Fibroblast of lung (primary cell): ENCODE data around the gene CHMP4B.

ENCODE experiments used
- CTCF ChIP-seq, 2 donors: IDR thresholded peaks in 1 of 2; conservative IDR thresholded peaks in 1 of 2; 1 replicate in 1 of 2; 2 replicates in 1 of 2; pipeline ENCODE4 v1.5.1; 2011 to 2012; ENCODE audit warnings: low read length in 2 of 2, control low read depth in 1 of 2, inconsistent platforms in 1 of 2, low read depth in 1 of 2, mild to moderate bottlenecking in 1 of 2
- EZH2 ChIP-seq: IDR thresholded peaks from 2 replicates; pipeline ENCODE4 v1.5.1; 2012; ENCODE audit warnings: low read length, control low read depth, mild to moderate bottlenecking; ENCODE audit errors: missing control alignments

- TF ChIP-seq CTCF (conservative IDR thresholded peaks at IDR 0.05 in 1 of 2, IDR thresholded peaks at IDR 0.05 in 1 of 2; ENCODE audit: low read depth in 1 of 2, low read length in 2 of 2): no peak
- TF ChIP-seq EZH2: no peak
These were observed 64.4 kb downstream of the CHMP4B start for GRCh38 chr20:33875534-33876026.
